Measurements from ENCODE around the gene KAZN. TPM values are rescaled to one million over a fixed set of nuclear protein-coding genes. Genes with fewer than 3 reads are reported as not detected.

The KAZN gene
- polyA plus RNA-seq, 2 of the 4 experiments (the other 2 are of a cell fraction) = 1.3 to 1.9 TPM

GRCh38 chr1:14611792-14612191 is 13.3 kb downstream of the KAZN start:
- Histone ChIP-seq H3K27ac (no peak overlapping the region), H3K9me3 (no peaks in the 10 kb centered on the region), H3K4me2 (no peak overlapping the region), H3K4me1 (no peaks in the 10 kb centered on the region), H3K4me3 (no peak overlapping the region)
- POLR2A ChIA-PET = interaction anchor here (0.7 kb wide), 1 partner anchor 13 kb away, joined by 4 read pairs; no protein-coding TSS in a partner anchor
- WGBS (ENCODE audit: missing lambda C conversion rate) = 7% methylated on average over 3 of the region's 3 CpGs
- no peak for ATAC-seq
- DNase-seq (ENCODE audit: low read depth in 1 of 2, low spot score in 1 of 2) = no peak
- FAIRE-seq = no peak
- no peak for TF ChIP-seq CBX8 (IDR thresholded peaks at IDR 0.05)
- TF ChIP-seq FOXS1 (CRISPR knock-in tag; IDR thresholded peaks at IDR 0.05) = no peak
- no peak for TF ChIP-seq CBX2 (IDR thresholded peaks at IDR 0.05; ENCODE audit: borderline replicate concordance, low read depth)
- TF ChIP-seq ZC3H11A (IDR thresholded peaks at IDR 0.05) = no peak
- TF ChIP-seq ELK1 (IDR thresholded peaks at IDR 0.05; ENCODE audit: low read depth, low read length) = no peak
- CTCF ChIA-PET = interaction anchor here (0.6 to 1.4 kb wide), 3 partner anchors 18 to 435 kb away, joined by 3 read pairs; no protein-coding TSS in a partner anchor

- H3K4me2 ChIP-seq = no peak overlapping the region
- CTCF ChIA-PET = interaction anchor here (0.6 to 1.4 kb wide), 4 partner anchors 19 to 435 kb away, joined by 3 read pairs; no protein-coding TSS in a partner anchor
- no peak overlapping the region for H3K4me3 ChIP-seq
- ATAC-seq = no peak
- no peak overlapping the region for H3K27ac ChIP-seq
- no peaks in the 10 kb centered on the region for H3K4me1 ChIP-seq
- FAIRE-seq = no peak
- H3K9me3 ChIP-seq = no peaks in the 10 kb centered on the region
- POLR2A ChIA-PET = interaction anchor here (0.7 kb wide), 1 partner anchor 12 kb away, joined by 4 read pairs; no protein-coding TSS in a partner anchor
- 55% methylated on average over 3 of the region's 5 CpGs for WGBS (ENCODE audit: missing lambda C conversion rate)
- no peak for DNase-seq (ENCODE audit: low read depth in 1 of 2, low spot score in 1 of 2)
- TF ChIP-seq ZSCAN20 (CRISPR knock-in tag; IDR thresholded peaks at IDR 0.05) (no peak), FOSL2 (IDR thresholded peaks at IDR 0.05) (no peak), FOSL2 (CRISPR knock-in tag; IDR thresholded peaks at IDR 0.05) (no peak), JUNB (IDR thresholded peaks at IDR 0.05) (no peak), TP53 (CRISPR knock-in tag; IDR thresholded peaks at IDR 0.05) (no peak), KDM5A (IDR thresholded peaks at IDR 0.05) (no peak), POLR2AphosphoS2 (conservative IDR thresholded peaks at IDR 0.05; ENCODE audit: low read length) (no peak), ZNF302 (CRISPR knock-in tag; IDR thresholded peaks at IDR 0.05) (no peak), PBX3 (IDR thresholded peaks at IDR 0.05) (no peak), EHMT2 (IDR thresholded peaks at IDR 0.05; ENCODE audit: low read depth) (no peak), EP300 (IDR thresholded peaks at IDR 0.05) (no peak), MAZ (IDR thresholded peaks at IDR 0.05; ENCODE audit: borderline replicate concordance, low read depth, low read length) (no peak), HDAC2 (IDR thresholded peaks at IDR 0.05) (no peak)
Observed at GRCh38 chr1:14612256-14612655, 13.8 kb downstream of the KAZN start.

GRCh38 chr1:14613926-14614325 is 15.4 kb downstream of the KAZN start:
- 46% methylated on average over 3 of the region's 3 CpGs for WGBS (ENCODE audit: missing lambda C conversion rate)
- H3K27ac ChIP-seq = no peak overlapping the region

GRCh38 chr1:14614341-14614740 is 15.9 kb downstream of the KAZN start:
- CTCF ChIA-PET = interaction anchor here (1.5 kb wide), 1 partner anchor 12 kb away, joined by 3 read pairs; no protein-coding TSS in a partner anchor
- Histone ChIP-seq H3K4me3 (no peak overlapping the region), H3K27ac (no peak overlapping the region), H3K9me3 (no peaks in the 10 kb centered on the region), H3K4me2 (no peak overlapping the region), H3K4me1 (no peaks in the 10 kb centered on the region)
- POLR2A ChIA-PET = no interaction called here
- 65% methylated on average over 6 of the region's 6 CpGs for WGBS (ENCODE audit: missing lambda C conversion rate)
- DNase-seq (ENCODE audit: low read depth in 1 of 2, low spot score in 1 of 2) (no peak), FAIRE-seq (no peak), ATAC-seq (no peak)
- TF ChIP-seq ESRRA (IDR thresholded peaks at IDR 0.05; ENCODE audit: borderline replicate concordance, low read length) (no peak), JUNB (IDR thresholded peaks at IDR 0.05) (no peak), TFCP2L1 (CRISPR knock-in tag; IDR thresholded peaks at IDR 0.05) (no peak), FOSL2 (IDR thresholded peaks at IDR 0.05) (no peak), FOSL2 (CRISPR knock-in tag; IDR thresholded peaks at IDR 0.05) (no peak)

More at GRCh38 chr1:14613926-14614325, 15.4 kb downstream of the KAZN start:
- Histone ChIP-seq H3K9me3 (no peaks in the 10 kb centered on the region), H3K4me2 (no peak overlapping the region), H3K4me1 (no peaks in the 10 kb centered on the region), H3K4me3 (no peak overlapping the region)
- DNase-seq (ENCODE audit: low read depth in 1 of 2, low spot score in 1 of 2) (no peak), FAIRE-seq (no peak), ATAC-seq (no peak)
- TF ChIP-seq RARB (CRISPR knock-in tag; IDR thresholded peaks at IDR 0.05) = no peak
- TF ChIP-seq KDM5A (IDR thresholded peaks at IDR 0.05) = no peak
- TF ChIP-seq PHF8 (IDR thresholded peaks at IDR 0.05; ENCODE audit: borderline replicate concordance, low read depth) = no peak
- TF ChIP-seq FOXS1 (CRISPR knock-in tag; IDR thresholded peaks at IDR 0.05) = no peak
- no peak for TF ChIP-seq NR3C1 (IDR thresholded peaks at IDR 0.05)
- TF ChIP-seq CBX2 (IDR thresholded peaks at IDR 0.05; ENCODE audit: borderline replicate concordance, low read depth) = no peak
- ChIA-PET CTCF (interaction anchor here (1.5 kb wide), 1 partner anchor 12 kb away, joined by 3 read pairs; no protein-coding TSS in a partner anchor), POLR2A (no interaction called here)

Measured in A549 (cell line).